ENCODE measurements around the gene GSTO1. TPM values are rescaled to one million over a fixed set of nuclear protein-coding genes. Genes with fewer than 3 reads are reported as not detected.
A peak's percentile ranks its signal among the peaks of the same experiment; 100 is the strongest.

GSTO1 gene
- total RNA-seq, 1 experiment from 2014 or later = 179 TPM

DNA sequence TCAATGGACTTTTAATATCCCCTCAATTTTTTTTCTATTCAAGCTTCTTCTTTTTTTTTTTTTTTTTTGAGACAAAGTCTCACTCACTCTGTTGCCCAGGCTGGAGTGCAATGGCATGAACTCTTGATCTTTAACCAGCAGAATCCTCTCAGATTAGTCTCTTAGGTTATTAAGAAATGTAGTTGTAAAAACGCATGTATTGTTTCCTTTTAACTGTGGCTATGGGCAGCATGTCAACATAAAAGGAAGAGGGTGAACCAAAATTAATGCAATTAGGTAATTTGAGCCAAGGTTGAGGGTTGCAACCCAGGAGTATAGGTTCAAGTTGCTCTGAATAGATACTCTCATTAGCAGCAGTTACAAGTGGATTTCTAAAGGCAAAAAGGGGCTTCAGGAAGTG lies 4.3 kb upstream of the GSTO1 start:
- DNase-seq (ENCODE audit: low read depth) = no peak

DNA sequence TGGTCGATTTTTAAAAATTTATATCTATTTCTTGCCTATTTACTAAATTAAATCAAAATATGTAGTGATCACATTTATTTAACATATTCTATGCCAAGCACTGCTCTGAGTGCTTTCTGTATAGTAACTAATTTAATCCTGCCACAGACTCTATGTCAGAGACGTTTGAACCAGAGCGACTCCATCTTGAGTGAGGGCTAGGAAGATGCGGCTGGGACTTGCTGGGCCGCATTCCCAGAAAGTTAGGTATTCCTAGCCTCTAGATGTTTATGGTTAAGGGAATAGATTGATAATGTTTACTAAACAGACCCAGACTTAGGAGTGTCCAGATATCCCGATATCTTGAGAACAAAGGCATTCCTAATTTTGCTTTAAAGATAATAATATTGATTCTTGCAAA lies 3.2 kb upstream of the GSTO1 start:
- DNase-seq (ENCODE audit: low read depth) = no peak

DNA sequence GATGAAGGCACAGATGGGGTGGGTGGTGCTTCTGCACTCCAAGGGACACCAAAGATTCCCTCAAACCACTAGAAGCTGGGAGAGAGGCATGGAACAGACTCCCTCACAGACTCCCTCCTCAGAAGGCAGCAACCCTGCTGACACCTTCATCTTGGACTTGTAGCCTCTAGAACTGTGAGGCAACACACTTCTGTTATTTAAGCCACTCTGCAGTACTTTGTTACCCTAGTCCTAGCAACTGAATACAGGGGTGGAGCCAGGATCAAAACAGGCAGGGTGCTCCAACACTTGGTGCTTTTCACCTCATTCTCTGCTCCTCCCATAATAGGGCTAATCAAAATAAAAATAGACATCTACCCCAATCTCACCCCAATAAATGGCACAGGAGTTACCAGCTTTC lies 2.3 kb upstream of the GSTO1 start:
- DNase-seq (ENCODE audit: low read depth) = no peak

GRCh38 chr10:104253106-104253505 lies 1.6 kb upstream of the GSTO1 start:
- no peak for DNase-seq (ENCODE audit: low read depth)

- no peak for DNase-seq (ENCODE audit: low read depth)
These were observed 884 bp upstream of the GSTO1 start for GRCh38 chr10:104253606-104254410.

DNA sequence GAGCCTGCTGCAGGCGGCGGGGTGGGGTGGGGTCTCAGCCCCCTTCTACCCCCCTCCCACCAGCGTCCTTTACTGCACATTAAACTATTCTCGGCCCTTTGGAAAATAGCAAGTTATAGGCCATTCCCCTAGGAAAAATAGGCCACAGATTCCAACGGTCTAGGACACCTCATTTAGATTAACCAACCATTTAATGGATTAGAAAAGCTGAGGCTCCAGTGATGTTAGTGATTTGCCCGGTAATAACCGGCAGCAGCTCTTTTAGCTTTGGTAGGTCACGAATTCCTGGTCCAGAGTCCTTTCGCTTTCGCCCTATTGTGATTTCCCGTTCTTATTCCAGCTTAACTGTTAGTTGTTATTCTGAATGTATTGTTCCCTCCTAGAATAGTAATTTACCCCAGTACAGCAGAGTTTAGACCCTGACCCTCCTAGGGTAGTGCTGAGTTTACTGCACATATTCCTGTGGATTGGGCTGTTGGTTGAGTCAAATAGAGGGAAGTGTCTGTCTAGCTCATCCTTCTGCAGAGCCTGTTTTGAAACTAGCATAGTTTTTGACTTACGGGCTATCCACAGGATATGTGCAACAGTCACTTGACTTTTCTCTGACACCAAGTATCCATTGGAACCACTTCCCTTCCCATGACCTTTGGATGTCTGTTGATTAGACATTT lies 754 bp downstream of the GSTO1 start:
- peak; percentile 69 for DNase-seq (ENCODE audit: low read depth)

- DNase-seq (ENCODE audit: low read depth) = peak; percentile 24
These were observed 1.8 kb downstream of the GSTO1 start for GRCh38 chr10:104256335-104256961.

DNA sequence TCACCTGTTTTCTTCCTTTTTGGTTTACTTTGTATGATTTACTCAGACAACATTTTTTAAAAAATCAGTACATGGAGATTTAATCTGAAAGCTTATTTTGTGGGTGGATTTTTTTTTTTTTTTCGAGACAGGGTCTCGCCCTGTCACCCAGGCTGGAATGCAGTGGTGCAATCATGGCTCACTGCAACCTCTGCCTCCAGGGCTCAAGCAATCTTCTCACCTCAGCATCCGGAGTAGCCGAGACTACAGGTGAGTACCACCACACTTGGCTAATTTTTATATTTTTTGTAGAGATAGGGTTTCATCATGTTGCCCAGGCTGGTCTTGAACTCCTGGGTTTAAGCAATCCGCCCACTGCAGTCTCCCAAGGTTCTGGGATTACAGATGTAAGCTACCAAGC lies 2.5 kb downstream of the GSTO1 start:
- no peak for DNase-seq (ENCODE audit: low read depth)

- no peak for DNase-seq (ENCODE audit: low read depth)
These were observed 3.5 kb downstream of the GSTO1 start for GRCh38 chr10:104258209-104258608.

- DNase-seq (ENCODE audit: low read depth) = no peak
These were observed 4.8 kb downstream of the GSTO1 start for GRCh38 chr10:104259456-104259855.

GRCh38 chr10:104259999-104260774 lies 5.5 kb downstream of the GSTO1 start:
- DNase-seq (ENCODE audit: low read depth) = no peak

GRCh38 chr10:104260775-104261115 lies 6.1 kb downstream of the GSTO1 start:
- peak; percentile 55 for DNase-seq (ENCODE audit: low read depth)

DNA sequence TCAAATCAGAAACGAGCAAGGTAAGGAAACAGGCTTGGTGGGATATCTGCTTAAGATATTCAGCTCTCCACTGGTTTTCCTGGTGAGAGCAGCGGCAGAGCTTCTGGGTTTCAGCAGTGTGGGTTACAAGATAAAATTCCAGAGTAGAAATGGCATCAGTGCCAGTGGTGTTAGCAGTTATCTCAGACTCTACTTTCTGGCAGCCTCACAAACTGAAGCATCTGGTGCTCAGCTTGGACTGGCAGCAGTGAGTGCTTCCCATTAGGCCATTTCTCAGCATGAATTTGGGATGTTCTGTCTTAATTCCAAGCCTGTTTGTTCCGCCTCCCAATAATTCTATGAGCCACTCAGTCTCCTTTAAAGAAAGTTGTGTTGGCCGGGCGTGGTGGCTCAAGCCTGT lies 7.4 kb downstream of the GSTO1 start:
- DNase-seq (ENCODE audit: low read depth) = no peak

GRCh38 chr10:104264783-104265182 lies 10.1 kb downstream of the GSTO1 start:
- DNase-seq (ENCODE audit: low read depth) = no peak

DNA sequence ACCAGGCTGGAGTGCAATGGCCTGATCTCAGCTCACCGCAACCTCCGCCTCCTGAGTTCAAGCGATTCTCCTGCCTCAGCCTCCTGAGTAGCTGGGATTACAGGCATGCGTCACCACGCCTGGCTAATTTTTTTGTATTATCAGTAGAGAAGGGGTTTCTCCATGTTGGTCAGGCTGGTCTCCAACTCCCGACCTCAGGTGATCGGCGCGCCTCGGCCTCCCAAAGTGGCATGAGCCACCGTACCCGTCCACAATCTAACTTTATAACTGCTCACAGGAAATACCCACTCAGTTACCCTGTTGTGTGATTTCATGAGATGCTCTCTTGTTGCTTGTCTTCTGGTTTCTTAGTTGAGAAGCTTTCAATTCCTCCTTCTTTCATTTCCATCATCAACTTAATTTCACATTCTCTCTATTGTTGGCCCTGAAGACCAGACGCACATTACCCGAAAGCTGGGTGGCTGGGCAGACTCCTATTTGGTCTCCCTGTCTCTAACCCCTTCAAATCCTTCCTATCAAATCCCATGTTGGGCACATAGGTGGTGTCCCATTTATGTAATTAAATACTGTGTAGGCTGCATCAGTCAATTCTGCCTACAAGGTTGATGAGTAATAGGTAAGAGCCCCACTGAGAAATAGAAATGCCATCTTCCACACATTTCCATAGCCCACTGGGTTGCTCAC lies 13.2 kb downstream of the GSTO1 start:
- DNase-seq (ENCODE audit: low read depth) = peak; percentile 26

DNA sequence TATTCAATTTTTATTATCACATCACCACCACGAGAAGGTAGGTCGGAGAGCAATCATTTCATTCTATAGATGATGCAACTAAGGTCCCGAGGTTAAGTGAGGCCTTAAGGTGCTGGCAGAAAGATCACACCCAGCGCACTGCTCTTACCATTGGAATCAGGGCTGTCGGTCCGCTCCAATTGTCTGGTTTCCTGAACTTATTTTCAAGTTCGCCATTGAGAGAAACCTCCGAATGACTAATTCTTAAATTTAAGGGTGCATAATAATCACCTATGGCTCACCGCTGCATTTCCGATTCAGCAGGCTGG lies 13.7 kb downstream of the GSTO1 start:
- peak; percentile 32 for DNase-seq (ENCODE audit: low read depth)

DNA sequence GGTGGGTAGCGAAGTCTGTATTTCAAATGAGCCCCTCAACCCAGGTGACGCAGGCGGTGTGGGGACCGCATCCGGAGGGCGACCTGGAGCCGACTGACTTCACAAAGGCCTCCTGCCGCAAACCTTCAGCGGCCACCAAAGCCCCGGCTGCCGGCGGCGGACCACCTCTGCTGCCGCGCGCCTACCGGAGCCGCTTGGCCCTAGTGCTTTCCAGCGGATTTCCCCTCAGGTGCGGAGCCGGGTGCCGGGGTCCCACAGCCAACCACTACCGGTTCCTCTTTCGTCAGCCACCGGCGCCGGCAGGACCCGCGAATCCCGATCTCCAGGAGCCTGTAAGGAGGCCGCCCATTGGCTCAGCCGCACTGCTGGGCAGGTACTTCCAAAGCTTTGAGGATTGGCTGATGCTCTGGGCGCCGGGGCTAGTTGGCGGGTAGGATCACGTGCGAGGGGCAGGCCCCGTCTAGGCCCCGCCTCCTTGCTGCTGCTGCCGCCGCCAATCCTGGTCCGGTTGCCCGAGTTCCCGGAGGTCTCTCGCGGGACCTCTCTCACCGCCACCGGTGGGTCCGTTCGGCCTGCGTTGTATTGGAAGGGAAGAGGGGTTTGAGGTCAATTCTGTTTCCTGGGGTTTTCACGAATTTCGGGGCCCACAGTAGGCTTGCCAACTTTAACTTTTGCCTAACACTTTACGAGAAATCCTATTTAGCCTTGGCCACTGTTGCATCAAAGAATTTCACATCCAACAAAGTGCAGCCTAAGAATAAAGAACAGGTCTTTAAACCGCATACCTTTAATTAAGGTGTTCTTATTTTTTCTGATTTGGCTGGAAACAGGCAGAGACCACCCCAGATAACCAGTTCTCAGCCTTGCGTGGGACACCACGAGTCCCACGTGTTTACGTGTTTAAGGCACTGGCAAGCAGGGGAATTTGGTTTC lies 14.3 kb downstream of the GSTO1 start, which contains the start of gene GSTO2:
GSTO2 (plus strand) TSS at position 472 of the 933 bp plus-strand sequence. CDS start 5,732 bp downstream, outside the sequence.
- peak; percentile 99 for DNase-seq (ENCODE audit: low read depth)

GRCh38 chr10:104273286-104273685 lies 18.6 kb downstream of the GSTO1 start:
- DNase-seq (ENCODE audit: low read depth) = no peak

- no peak for DNase-seq (ENCODE audit: low read depth)
These were observed 19.3 kb downstream of the GSTO1 start for GRCh38 chr10:104273899-104274575.
